SK-N-SH (cell line): Measurements from ENCODE around the gene ENOX1.

Experiments
- CTCF ChIP-seq: fragments of 200-600 bp; sonication (generic); IDR thresholded peaks from 2 replicates; pipeline ENCODE4 v1.6.1; 2017; ENCODE audit warnings: antibody characterized with exemption, mild to moderate bottlenecking, moderate library complexity
- EZH2phosphoT487 ChIP-seq: fragments of 200-600 bp; sonication (generic); IDR thresholded peaks from 2 replicates; pipeline ENCODE4 v1.6.1; 2017; ENCODE audit warnings: low read depth, mixed run types, mild to moderate bottlenecking, antibody characterized with exemption, moderate library complexity, borderline replicate concordance
- GATA2 ChIP-seq: sonication (generic); formaldehyde crosslinking; IDR thresholded peaks from 2 replicates; pipeline ENCODE4 v1.5.0; 2020; ENCODE audit warnings: mild to moderate bottlenecking, missing genetic modification reagents
- JUND ChIP-seq: IDR thresholded peaks from 2 replicates; pipeline ENCODE4 v1.4.0; 2012
- POLR2AphosphoS5 ChIP-seq: IDR thresholded peaks from 2 replicates; pipeline ENCODE4 v1.6.1; 2012; ENCODE audit warnings: low read depth, low read length
- RAD21 ChIP-seq: IDR thresholded peaks from 2 replicates; pipeline ENCODE4 v1.6.1; 2012; ENCODE audit warnings: mild to moderate bottlenecking, low read length
- RFX5 ChIP-seq: IDR thresholded peaks from 2 replicates; pipeline ENCODE4 v1.6.1; 2012; ENCODE audit warnings: mild to moderate bottlenecking, improper control_type of control experiment, low read length
- SIN3A ChIP-seq: IDR thresholded peaks from 2 replicates; pipeline ENCODE4 v1.6.1; 2012; ENCODE audit warnings: low read depth, mild to moderate bottlenecking, low read length, moderate library complexity, borderline replicate concordance
- TEAD4 ChIP-seq: IDR thresholded peaks from 2 replicates; pipeline ENCODE4 v1.4.0; 2012; ENCODE audit warnings: mild to moderate bottlenecking, borderline replicate concordance; ENCODE audit not compliant: insufficient read depth
- YY1 ChIP-seq: IDR thresholded peaks from 2 replicates; pipeline ENCODE4 v1.4.0; 2012; ENCODE audit warnings: low read depth, mild to moderate bottlenecking

- TF ChIP-seq YY1 (no peak), TEAD4 (no peak), CTCF (no peak), RAD21 (no peak), GATA2 (no peak), RFX5 (no peak), POLR2AphosphoS5 (no peak), JUND (no peak), SIN3A (no peak), EZH2phosphoT487 (no peak)
Measured at GRCh38 chr13:43693639-43694038, 93.1 kb downstream of the ENOX1 start.
